ENCODE data around the gene PAK5. TPM values are rescaled to one million over a fixed set of nuclear protein-coding genes. Genes with fewer than 3 reads are reported as not detected.

The PAK5 gene
- total and polyA plus RNA-seq, 2 of the 13 experiments (the other 11 are each of a cell fraction or from before 2014, with no cell fraction given): not detected

DNA sequence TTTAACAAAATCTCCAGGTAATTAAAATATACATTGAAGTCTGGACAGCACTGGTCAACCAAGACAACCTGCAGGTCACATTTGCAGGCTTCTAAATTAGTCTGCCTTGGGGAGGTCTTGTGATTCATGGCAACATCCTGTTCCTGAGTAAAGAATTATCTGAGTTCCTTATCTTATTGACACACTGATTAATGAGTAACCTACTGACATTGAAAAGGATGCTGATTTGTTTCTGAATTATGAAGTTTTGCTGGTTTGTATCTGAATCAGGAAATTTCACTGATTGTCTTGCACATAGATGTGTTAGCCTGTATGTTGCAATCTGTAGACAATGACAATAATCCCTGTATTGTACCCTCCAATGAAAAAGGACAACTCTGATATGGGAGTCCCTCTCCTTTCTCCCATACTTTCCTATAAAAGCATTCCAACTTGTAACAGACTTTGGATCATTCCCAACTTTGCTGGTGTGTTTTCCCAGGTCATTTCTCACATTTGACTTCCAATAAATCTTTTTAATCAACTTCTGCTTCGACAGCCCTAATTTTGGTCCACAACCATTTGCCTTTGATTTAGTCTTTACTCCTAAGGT, 244.5 kb downstream of the PAK5 start:
- Histone ChIP-seq H3K79me2 (ENCODE audit: insufficient read depth, low read length) (no peaks in the 10 kb centered on the region), H3K4me1 (ENCODE audit: insufficient read depth, low read length) (peaks cover 8% of the 10 kb centered on the region), H2AFZ (ENCODE audit: low read length) (no peak overlapping the region), H3K27ac (ENCODE audit: extremely low read length, insufficient read depth, low read length) (no peak overlapping the region), H3K4me3 (replicated peaks in 1 of 3; ENCODE audit: insufficient read depth in 1 of 3, low read depth in 2 of 3, low read length in 3 of 3) (no peak overlapping the region), H3K9ac (ENCODE audit: insufficient read depth, low read depth, low read length) (no peak overlapping the region), H3K9me3 (ENCODE audit: low read length) (no peaks in the 10 kb centered on the region), H3K4me2 (ENCODE audit: low read depth, low read length) (no peak overlapping the region), H3K27me3 (ENCODE audit: control insufficient read depth in 1 of 2, insufficient read depth in 2 of 2, low read length in 2 of 2) (no peaks in the 10 kb centered on the region; a peak in 1 of 5 replicates), H3K36me3 (replicated peaks in 1 of 2; ENCODE audit: control insufficient read depth in 1 of 2, insufficient read depth in 2 of 2, low read length in 2 of 2) (no peaks in the 10 kb centered on the region), H4K20me1 (ENCODE audit: insufficient read depth, low read length) (no peaks in the 10 kb centered on the region)
- in situ Hi-C loops (cut with HindIII; ENCODE audit: extremely low pct_ligation_motif_present, low pct_unique_long_range_greater_than_20kb): no loop called here
- POLR2A ChIA-PET: no interaction called here
- WGBS (ENCODE audit: low lambda C conversion rate): 1% methylated on average over 1 of the region's 1 CpG
- CTCF ChIA-PET (ENCODE audit: low intra/inter-chr PET ratio, low total read pairs): no interaction called here
- BruUV-seq (replicated peaks): no TSS peak
- intact Hi-C loops (cut with micrococcal nuclease; ENCODE audit: unreplicated experiment): no loop called here
- no peak for FAIRE-seq
- peak; percentile 65 for ATAC-seq
- peak; percentile 47 for DNase-seq (ENCODE audit: low spot score)
- TF ChIP-seq ZNF12 (CRISPR knock-in tag; IDR thresholded peaks at IDR 0.05) (0 out of 2 replicates have a peak, but pooled peaks have one; percentile 15), ZNF432 (CRISPR knock-in tag; IDR thresholded peaks at IDR 0.05; ENCODE audit: borderline replicate concordance) (no peak), NCOA5 (CRISPR knock-in tag; IDR thresholded peaks at IDR 0.05) (no peak), CBX1 (IDR thresholded peaks at IDR 0.05; ENCODE audit: low read depth) (no peak), CHD2 (IDR thresholded peaks at IDR 0.05; ENCODE audit: low read depth, low read length) (no peak), FOXO1 (CRISPR knock-in tag; IDR thresholded peaks at IDR 0.05) (no peak), SOX13 (IDR thresholded peaks at IDR 0.05) (no peak), SOX13 (CRISPR knock-in tag; conservative IDR thresholded peaks at IDR 0.05 in 1 of 2, IDR thresholded peaks at IDR 0.05 in 1 of 2) (peak in 1 of 2 experiments; percentile 28; a peak in 1 of 4 replicates), FOXA1 (IDR thresholded peaks at IDR 0.05) (no peak), FOXA1 (CRISPR knock-in tag; IDR thresholded peaks at IDR 0.05) (peak; percentile 51; the same call in 1 of the 2 replicates)
- TF ChIP-seq, protein P1, sequence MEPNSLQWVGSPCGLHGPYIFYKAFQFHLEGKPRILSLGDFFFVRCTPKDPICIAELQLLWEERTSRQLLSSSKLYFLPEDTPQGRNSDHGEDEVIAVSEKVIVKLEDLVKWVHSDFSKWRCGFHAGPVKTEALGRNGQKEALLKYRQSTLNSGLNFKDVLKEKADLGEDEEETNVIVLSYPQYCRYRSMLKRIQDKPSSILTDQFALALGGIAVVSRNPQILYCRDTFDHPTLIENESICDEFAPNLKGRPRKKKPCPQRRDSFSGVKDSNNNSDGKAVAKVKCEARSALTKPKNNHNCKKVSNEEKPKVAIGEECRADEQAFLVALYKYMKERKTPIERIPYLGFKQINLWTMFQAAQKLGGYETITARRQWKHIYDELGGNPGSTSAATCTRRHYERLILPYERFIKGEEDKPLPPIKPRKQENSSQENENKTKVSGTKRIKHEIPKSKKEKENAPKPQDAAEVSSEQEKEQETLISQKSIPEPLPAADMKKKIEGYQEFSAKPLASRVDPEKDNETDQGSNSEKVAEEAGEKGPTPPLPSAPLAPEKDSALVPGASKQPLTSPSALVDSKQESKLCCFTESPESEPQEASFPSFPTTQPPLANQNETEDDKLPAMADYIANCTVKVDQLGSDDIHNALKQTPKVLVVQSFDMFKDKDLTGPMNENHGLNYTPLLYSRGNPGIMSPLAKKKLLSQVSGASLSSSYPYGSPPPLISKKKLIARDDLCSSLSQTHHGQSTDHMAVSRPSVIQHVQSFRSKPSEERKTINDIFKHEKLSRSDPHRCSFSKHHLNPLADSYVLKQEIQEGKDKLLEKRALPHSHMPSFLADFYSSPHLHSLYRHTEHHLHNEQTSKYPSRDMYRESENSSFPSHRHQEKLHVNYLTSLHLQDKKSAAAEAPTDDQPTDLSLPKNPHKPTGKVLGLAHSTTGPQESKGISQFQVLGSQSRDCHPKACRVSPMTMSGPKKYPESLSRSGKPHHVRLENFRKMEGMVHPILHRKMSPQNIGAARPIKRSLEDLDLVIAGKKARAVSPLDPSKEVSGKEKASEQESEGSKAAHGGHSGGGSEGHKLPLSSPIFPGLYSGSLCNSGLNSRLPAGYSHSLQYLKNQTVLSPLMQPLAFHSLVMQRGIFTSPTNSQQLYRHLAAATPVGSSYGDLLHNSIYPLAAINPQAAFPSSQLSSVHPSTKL (CRISPR knock-in tag; IDR thresholded peaks at IDR 0.05): no peak
- TF ChIP-seq, protein P2, sequence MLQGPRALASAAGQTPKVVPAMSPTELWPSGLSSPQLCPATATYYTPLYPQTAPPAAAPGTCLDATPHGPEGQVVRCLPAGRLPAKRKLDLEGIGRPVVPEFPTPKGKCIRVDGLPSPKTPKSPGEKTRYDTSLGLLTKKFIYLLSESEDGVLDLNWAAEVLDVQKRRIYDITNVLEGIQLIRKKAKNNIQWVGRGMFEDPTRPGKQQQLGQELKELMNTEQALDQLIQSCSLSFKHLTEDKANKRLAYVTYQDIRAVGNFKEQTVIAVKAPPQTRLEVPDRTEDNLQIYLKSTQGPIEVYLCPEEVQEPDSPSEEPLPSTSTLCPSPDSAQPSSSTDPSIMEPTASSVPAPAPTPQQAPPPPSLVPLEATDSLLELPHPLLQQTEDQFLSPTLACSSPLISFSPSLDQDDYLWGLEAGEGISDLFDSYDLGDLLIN (CRISPR knock-in tag; IDR thresholded peaks at IDR 0.05; ENCODE audit: borderline replicate concordance): no peak
- TF ChIP-seq, protein P3, sequence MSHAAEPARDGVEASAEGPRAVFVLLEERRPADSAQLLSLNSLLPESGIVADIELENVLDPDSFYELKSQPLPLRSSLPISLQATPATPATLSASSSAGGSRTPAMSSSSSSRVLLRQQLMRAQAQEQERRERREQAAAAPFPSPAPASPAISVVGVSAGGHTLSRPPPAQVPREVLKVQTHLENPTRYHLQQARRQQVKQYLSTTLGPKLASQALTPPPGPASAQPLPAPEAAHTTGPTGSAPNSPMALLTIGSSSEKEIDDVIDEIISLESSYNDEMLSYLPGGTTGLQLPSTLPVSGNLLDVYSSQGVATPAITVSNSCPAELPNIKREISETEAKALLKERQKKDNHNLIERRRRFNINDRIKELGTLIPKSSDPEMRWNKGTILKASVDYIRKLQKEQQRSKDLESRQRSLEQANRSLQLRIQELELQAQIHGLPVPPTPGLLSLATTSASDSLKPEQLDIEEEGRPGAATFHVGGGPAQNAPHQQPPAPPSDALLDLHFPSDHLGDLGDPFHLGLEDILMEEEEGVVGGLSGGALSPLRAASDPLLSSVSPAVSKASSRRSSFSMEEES (CRISPR knock-in tag; IDR thresholded peaks at IDR 0.05): peak; percentile 56; the same call in 1 of the 2 replicates
- TF ChIP-seq, protein P4, sequence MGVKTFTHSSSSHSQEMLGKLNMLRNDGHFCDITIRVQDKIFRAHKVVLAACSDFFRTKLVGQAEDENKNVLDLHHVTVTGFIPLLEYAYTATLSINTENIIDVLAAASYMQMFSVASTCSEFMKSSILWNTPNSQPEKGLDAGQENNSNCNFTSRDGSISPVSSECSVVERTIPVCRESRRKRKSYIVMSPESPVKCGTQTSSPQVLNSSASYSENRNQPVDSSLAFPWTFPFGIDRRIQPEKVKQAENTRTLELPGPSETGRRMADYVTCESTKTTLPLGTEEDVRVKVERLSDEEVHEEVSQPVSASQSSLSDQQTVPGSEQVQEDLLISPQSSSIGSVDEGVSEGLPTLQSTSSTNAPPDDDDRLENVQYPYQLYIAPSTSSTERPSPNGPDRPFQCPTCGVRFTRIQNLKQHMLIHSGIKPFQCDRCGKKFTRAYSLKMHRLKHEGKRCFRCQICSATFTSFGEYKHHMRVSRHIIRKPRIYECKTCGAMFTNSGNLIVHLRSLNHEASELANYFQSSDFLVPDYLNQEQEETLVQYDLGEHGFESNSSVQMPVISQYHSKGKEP (CRISPR knock-in tag; IDR thresholded peaks at IDR 0.05): no peak
- TF ChIP-seq, protein P5, sequence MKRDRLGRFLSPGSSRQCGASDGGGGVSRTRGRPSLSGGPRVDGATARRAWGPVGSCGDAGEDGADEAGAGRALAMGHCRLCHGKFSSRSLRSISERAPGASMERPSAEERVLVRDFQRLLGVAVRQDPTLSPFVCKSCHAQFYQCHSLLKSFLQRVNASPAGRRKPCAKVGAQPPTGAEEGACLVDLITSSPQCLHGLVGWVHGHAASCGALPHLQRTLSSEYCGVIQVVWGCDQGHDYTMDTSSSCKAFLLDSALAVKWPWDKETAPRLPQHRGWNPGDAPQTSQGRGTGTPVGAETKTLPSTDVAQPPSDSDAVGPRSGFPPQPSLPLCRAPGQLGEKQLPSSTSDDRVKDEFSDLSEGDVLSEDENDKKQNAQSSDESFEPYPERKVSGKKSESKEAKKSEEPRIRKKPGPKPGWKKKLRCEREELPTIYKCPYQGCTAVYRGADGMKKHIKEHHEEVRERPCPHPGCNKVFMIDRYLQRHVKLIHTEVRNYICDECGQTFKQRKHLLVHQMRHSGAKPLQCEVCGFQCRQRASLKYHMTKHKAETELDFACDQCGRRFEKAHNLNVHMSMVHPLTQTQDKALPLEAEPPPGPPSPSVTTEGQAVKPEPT (CRISPR knock-in tag; IDR thresholded peaks at IDR 0.05; ENCODE audit: low read depth): no peak
